ENCODE measurements around the gene ETFBKMT. TPM values are rescaled to one million over a fixed set of nuclear protein-coding genes. Genes with fewer than 3 reads are reported as not detected.
"Not testable (repeated sequence)": the region's sequence is repeated elsewhere in the genome, so short reads cannot be mapped to it uniquely, and the experiment has no call there.

Gene ETFBKMT
- total RNA-seq, 1 experiment from 2014 or later, result 3.3 TPM

DNA sequence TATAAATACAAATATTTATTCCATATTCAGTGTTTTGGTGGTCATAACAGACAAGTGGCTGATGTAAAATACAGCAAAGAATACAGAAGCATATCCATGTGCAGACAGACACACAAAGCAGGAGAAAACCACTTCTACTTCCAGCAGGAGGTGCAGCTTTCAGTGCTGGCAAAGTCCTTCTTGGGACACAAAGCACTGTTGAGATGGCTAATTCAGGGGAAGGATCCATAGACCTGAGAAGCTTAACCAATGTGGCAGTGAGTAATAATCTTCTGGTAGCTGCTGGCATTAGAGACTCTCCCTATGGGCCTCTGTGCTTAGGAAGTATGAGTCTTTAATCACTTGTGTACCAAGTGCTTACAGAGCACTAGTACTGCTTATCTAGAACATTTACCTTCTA lies 42.6 kb downstream of the ETFBKMT start:
- peaks cover 7% of the 10 kb centered on the region for H3K9me3 Mint-ChIP-seq (ENCODE audit: unreplicated experiment)
- intact Hi-C loops (cut with micrococcal nuclease), result no loop called here
- ChIA-PET POLR2A (interaction anchor here (1.2 kb wide), 1 partner anchor 31 kb away, joined by 3 read pairs; no protein-coding TSS in a partner anchor), CTCF (interaction anchor here (0.6 to 1.5 kb wide), 5 partner anchors 15 to 659 kb away, joined by 3 read pairs; partner anchors contain the start of gene AMN1)
- H3K4me3 Mint-ChIP-seq (ENCODE audit: unreplicated experiment), result no peak overlapping the region
- DNase-seq (ENCODE audit: unreplicated experiment), result peak; percentile 36
- no peaks in the 10 kb centered on the region for H3K36me3 Mint-ChIP-seq (ENCODE audit: insufficient read depth, unreplicated experiment)
- no peak overlapping the region for H3K27ac Mint-ChIP-seq (ENCODE audit: low read depth, unreplicated experiment)
- H3K4me1 Mint-ChIP-seq (ENCODE audit: insufficient read depth, unreplicated experiment), result no peaks in the 10 kb centered on the region
- no TSS peak for BruUV-seq (replicated peaks)
- no peaks in the 10 kb centered on the region for H3K27me3 Mint-ChIP-seq (ENCODE audit: insufficient read depth, unreplicated experiment)
- no peak for TF ChIP-seq CTCF (IDR thresholded peaks at IDR 0.05; ENCODE audit: unreplicated experiment)

DNA sequence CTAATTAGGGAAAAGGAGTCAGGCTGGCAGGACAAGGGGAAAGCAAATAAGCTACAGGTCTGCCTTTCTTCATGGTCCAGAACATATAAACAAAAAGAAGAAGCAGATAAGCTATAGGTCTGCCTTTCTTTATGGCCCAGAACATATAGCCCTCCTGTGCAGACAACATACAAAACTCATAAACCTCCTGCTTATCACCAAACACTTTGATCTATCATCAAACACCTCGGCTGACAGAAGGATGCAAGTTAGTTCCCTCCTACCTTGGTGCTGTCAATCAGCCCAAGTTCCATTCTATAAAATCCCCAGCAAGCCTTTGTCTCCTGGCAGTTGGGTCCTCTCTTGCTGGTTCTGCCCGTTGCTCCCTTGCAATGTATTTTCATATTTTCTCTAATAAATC lies 46.1 kb downstream of the ETFBKMT start:
- H3K4me1 Mint-ChIP-seq (ENCODE audit: insufficient read depth, unreplicated experiment), result no peaks in the 10 kb centered on the region
- no peaks in the 10 kb centered on the region for H3K27me3 Mint-ChIP-seq (ENCODE audit: insufficient read depth, unreplicated experiment)
- ChIA-PET POLR2A (interaction anchor here (0.7 kb wide), 1 partner anchor 615 kb away, joined by 3 read pairs; no protein-coding TSS in a partner anchor), CTCF (interaction anchor here (0.7 kb wide), 1 partner anchor 738 kb away, joined by 5 read pairs; no protein-coding TSS in a partner anchor)
- H3K9me3 Mint-ChIP-seq (ENCODE audit: unreplicated experiment), result peaks cover 25% of the 10 kb centered on the region
- no TSS peak for BruUV-seq (replicated peaks)
- TF ChIP-seq CTCF (IDR thresholded peaks at IDR 0.05; ENCODE audit: unreplicated experiment), result no peak
- H3K4me3 Mint-ChIP-seq (ENCODE audit: unreplicated experiment), result no peak overlapping the region
- H3K27ac Mint-ChIP-seq (ENCODE audit: low read depth, unreplicated experiment), result no peak overlapping the region
- no peak for DNase-seq (ENCODE audit: unreplicated experiment)
- intact Hi-C loops (cut with micrococcal nuclease), result no loop called here
- H3K36me3 Mint-ChIP-seq (ENCODE audit: insufficient read depth, unreplicated experiment), result no peaks in the 10 kb centered on the region

DNA sequence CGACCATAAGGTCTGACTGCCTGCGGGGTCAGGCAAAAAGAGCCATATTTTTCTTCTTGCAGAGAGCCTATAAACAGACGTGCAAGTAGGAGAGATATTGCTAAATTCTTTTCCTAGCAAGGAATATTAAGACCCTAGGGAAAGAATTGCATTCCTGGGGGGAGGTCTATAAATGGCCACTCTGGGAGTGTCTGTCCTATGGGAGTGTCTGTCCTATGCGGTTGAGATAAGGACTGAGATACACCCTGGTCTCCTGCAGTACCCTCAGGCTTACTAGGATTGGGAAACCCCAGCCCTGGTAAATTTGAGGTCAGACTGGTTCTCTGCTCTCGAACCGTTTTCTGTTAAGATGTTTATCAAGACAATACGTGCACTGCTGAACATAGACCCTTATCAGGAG lies 48.6 kb downstream of the ETFBKMT start:
- CTCF ChIA-PET, result not testable (repeated sequence)

GRCh38 chr12:31710021-31710818 lies 50.7 kb downstream of the ETFBKMT start:
- Mint-ChIP-seq H3K9me3 (ENCODE audit: unreplicated experiment) (peaks cover 25% of the 10 kb centered on the region), H3K27ac (ENCODE audit: low read depth, unreplicated experiment) (no peak overlapping the region), H3K4me3 (ENCODE audit: unreplicated experiment) (no peak overlapping the region), H3K36me3 (ENCODE audit: insufficient read depth, unreplicated experiment) (no peaks in the 10 kb centered on the region), H3K27me3 (ENCODE audit: insufficient read depth, unreplicated experiment) (no peaks in the 10 kb centered on the region), H3K4me1 (ENCODE audit: insufficient read depth, unreplicated experiment) (no peaks in the 10 kb centered on the region)
- ChIA-PET CTCF (no interaction called here), POLR2A (no interaction called here)
- intact Hi-C loops (cut with micrococcal nuclease), result no loop called here
- TF ChIP-seq CTCF (IDR thresholded peaks at IDR 0.05; ENCODE audit: unreplicated experiment), result no peak
- no TSS peak for BruUV-seq (replicated peaks)
- DNase-seq (ENCODE audit: unreplicated experiment), result no peak

More for the DNA sequence above, 48.6 kb downstream of the ETFBKMT start:
- H3K4me3 Mint-ChIP-seq (ENCODE audit: unreplicated experiment); H3K27ac Mint-ChIP-seq (ENCODE audit: low read depth, unreplicated experiment); BruUV-seq (replicated peaks); H3K27me3 Mint-ChIP-seq (ENCODE audit: insufficient read depth, unreplicated experiment); intact Hi-C loops (cut with micrococcal nuclease); DNase-seq (ENCODE audit: unreplicated experiment); H3K36me3 Mint-ChIP-seq (ENCODE audit: insufficient read depth, unreplicated experiment); H3K4me1 Mint-ChIP-seq (ENCODE audit: insufficient read depth, unreplicated experiment); POLR2A ChIA-PET: not testable (repeated sequence)
- peaks cover 25% of the 10 kb centered on the region for H3K9me3 Mint-ChIP-seq (ENCODE audit: unreplicated experiment)

Data from MCF 10A (cell line).